Gastrocnemius medialis (tissue), 4 donors: ENCODE results near the gene TYK2. TPM values are rescaled to one million over a fixed set of nuclear protein-coding genes. Genes with fewer than 3 reads are reported as not detected.

Experiments used
- ATAC-seq, 2 donors: fragments of 150-250 bp; one replicate each; pipeline ENCODE4 v1.9.1; 2016
- DNase-seq, 2 donors: peaks; one replicate each; pipeline ENCODE4 v3.0.0-alpha.2; 2019
- H3K27ac ChIP-seq, 4 donors: fragments of 200-600 bp; sonication (generic); 1 replicate in 1 of 4; 2 replicates in 3 of 4; pipeline ENCODE4 v1.5.1; 2016 to 2018; ENCODE audit warnings: mild to moderate bottlenecking in 2 of 4, moderate library complexity in 1 of 4
- H3K27me3 ChIP-seq, 3 donors: fragments of 200-600 bp; sonication (generic) in 2 of 3; 1 replicate in 1 of 3; 2 replicates in 2 of 3; pipeline versions ENCODE4 v1.5.1 to v1.6.0; 2016 to 2019; ENCODE audit warnings: mild to moderate bottlenecking in 1 of 3, moderate library complexity in 1 of 3
- H3K36me3 ChIP-seq, 2 donors: fragments of 200-600 bp; sonication (generic) in 1 of 2; one replicate each; pipeline ENCODE4 v1.5.1; 2017 to 2018
- H3K4me1 ChIP-seq, 2 donors: fragments of 200-600 bp; sonication (generic) in 1 of 2; one replicate each; pipeline ENCODE4 v1.5.1; 2016 to 2017; ENCODE audit warnings: mild to moderate bottlenecking in 2 of 2
- H3K4me3 ChIP-seq, 4 donors: fragments of 200-600 bp; sonication (generic) in 3 of 4; 1 replicate in 1 of 4; 2 replicates in 3 of 4; pipeline ENCODE4 v1.5.1; 2016 to 2019; ENCODE audit warnings: mild to moderate bottlenecking in 2 of 4
- H3K9me3 ChIP-seq, 3 donors: fragments of 200-600 bp; sonication (generic) in 2 of 3; 1 replicate in 1 of 3; 2 replicates in 2 of 3; pipeline ENCODE4 v1.5.1; 2016 to 2019
- CTCF ChIP-seq, 5 experiments: fragments of 450-650 bp in 3 of 5; fragments of 200-600 bp in 2 of 5; sonication (generic) in 2 of 5; IDR thresholded peaks in 4 of 5; conservative IDR thresholded peaks in 1 of 5; 1 replicate in 4 of 5; 2 replicates in 1 of 5; pipeline ENCODE4 v1.5.1; 2016 to 2019; ENCODE audit warnings: antibody characterized with exemption in 5 of 5, mild to moderate bottlenecking in 3 of 5, moderate library complexity in 3 of 5
- POLR2A ChIP-seq, 2 donors: fragments of 450-650 bp; IDR thresholded peaks; one replicate each; pipeline ENCODE4 v1.6.1; 2017; ENCODE audit warnings: antibody characterized with exemption in 2 of 2, mild to moderate bottlenecking in 2 of 2, moderate library complexity in 2 of 2
- in situ Hi-C, 4 donors: fragments of 200-750 bp; cut with MboI; loops; one replicate each; pipeline versions ENCODE4 v1.15.0 to v1.8.0; 2017; ENCODE audit warnings: low sequenced_read_pairs in 4 of 4
- intact Hi-C: fragments of 100-400 bp; cut with DNase I; formaldehyde crosslinking; loops from one replicate; pipeline ENCODE4 v1.15.1; 2023; ENCODE audit warnings: low total_unique reads
- total RNA-seq, 4 donors: library from RNA; depleted of rRNA; stranded (reverse); fragments of >200 nt; gene quantifications; one replicate each; pipeline versions ENCODE4 v1.1.0 to v1.2.3, GENCODE V29; 2016

The TYK2 gene
- total RNA-seq, 4 donors from 2014 or later: 32.6 to 58.5 (median 50.9) TPM

- H3K4me3 ChIP-seq: no peak overlapping the region
- in situ Hi-C loops: loop anchor here in 3 of 4 donors (10.0 to 25.0 kb wide), 2 partner anchors 294 to 462 kb away; partner anchors contain the start of genes OLFM2 (in 3 of the 3), ANGPTL6 (in 1 of the 3) and PPAN (in 1 of the 3)
- no peak for DNase-seq
- H3K36me3 ChIP-seq: peaks cover 0 to 22% of the 10 kb centered on the region in 2 donors
- H3K27me3 ChIP-seq: no peaks in the 10 kb centered on the region
- H3K27ac ChIP-seq: peak overlapping the region; percentile 87 to 98 (median 90)
- intact Hi-C loops: loop anchor here (10.0 kb wide), 1 partner anchor 976 kb away; the partner anchor contains the start of gene SWSAP1
- H3K4me1 ChIP-seq: peaks cover 42 to 43% of the 10 kb centered on the region in 2 donors
- no peak for ATAC-seq
- no peaks in the 10 kb centered on the region for H3K9me3 ChIP-seq
- TF ChIP-seq CTCF (IDR thresholded peaks at IDR 0.05 in 4 of 5, conservative IDR thresholded peaks at IDR 0.05 in 1 of 5): no peak
- TF ChIP-seq POLR2A (IDR thresholded peaks at IDR 0.05): no peak
These were observed 18.4 kb upstream of the TYK2 start for GRCh38 chr19:10398819-10399218.

DNA sequence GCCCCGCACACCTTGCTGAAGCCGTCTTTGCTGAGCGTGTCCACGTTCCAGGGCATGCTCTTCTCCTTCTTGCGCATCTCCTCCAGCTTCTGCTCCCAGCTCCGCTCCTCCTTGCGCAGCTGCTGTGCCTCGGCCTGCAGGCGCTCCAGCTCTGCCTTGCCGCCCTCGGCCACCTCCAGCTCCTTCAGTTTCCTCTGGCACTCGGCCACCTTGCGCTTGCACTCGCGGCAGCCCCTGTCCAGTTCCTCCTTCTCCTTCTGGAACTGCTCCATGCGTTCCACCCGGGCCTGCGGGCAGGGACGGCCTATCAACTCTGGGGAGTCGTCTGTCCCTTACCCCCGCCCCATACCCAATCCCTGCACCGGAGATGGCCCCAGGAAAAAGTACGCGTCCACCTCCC lies 15.5 kb upstream of the TYK2 start:
- Histone ChIP-seq H3K27ac (no peak overlapping the region), H3K36me3 (peaks cover 0 to 50% of the 10 kb centered on the region in 2 donors), H3K27me3 (no peaks in the 10 kb centered on the region), H3K9me3 (no peaks in the 10 kb centered on the region), H3K4me3 (no peak overlapping the region), H3K4me1 (peaks cover 23 to 27% of the 10 kb centered on the region in 2 donors)
- DNase-seq: no peak
- no peak for ATAC-seq
- intact Hi-C loops: loop anchor here (10.0 kb wide), 1 partner anchor 979 kb away; the partner anchor contains the start of gene SWSAP1
- TF ChIP-seq CTCF (IDR thresholded peaks at IDR 0.05 in 4 of 5, conservative IDR thresholded peaks at IDR 0.05 in 1 of 5) (no peak), POLR2A (IDR thresholded peaks at IDR 0.05) (no peak)
- in situ Hi-C loops: loop anchor here in 3 of 4 donors (10.0 to 25.0 kb wide), 2 partner anchors 291 to 459 kb away; partner anchors contain the start of genes OLFM2 (in 3 of the 3), ANGPTL6 (in 1 of the 3) and PPAN (in 1 of the 3)

DNA sequence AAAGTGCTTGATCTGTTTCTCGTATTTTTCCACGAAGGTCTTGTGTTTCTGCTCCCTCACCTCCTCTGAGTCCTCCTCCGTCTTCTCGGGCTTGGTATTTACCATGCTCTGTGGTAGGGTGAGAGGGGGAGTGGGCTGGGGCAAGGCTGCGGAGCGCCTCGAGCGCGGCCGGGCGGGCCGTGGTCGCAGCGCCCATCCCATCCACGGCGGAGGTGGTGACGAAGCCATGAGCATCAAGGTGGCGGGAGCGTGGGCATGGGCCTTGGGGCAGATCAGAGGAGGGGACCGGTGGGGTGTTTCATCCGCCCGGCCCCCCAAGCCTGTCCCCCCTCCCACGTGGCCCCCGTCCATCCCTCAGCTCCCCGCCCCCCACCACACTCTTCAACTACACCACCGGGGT lies 15.1 kb upstream of the TYK2 start:
- Histone ChIP-seq H3K4me3 (no peak overlapping the region), H3K4me1 (peaks cover 18 to 23% of the 10 kb centered on the region in 2 donors), H3K27me3 (no peaks in the 10 kb centered on the region), H3K36me3 (peaks cover 0 to 53% of the 10 kb centered on the region in 2 donors), H3K9me3 (no peaks in the 10 kb centered on the region), H3K27ac (no peak overlapping the region)
- DNase-seq (no peak), ATAC-seq (no peak)
- intact Hi-C loops: loop anchor here (10.0 kb wide), 1 partner anchor 979 kb away; the partner anchor contains the start of gene SWSAP1
- TF ChIP-seq POLR2A (IDR thresholded peaks at IDR 0.05) (no peak), CTCF (IDR thresholded peaks at IDR 0.05 in 4 of 5, conservative IDR thresholded peaks at IDR 0.05 in 1 of 5) (no peak)
- in situ Hi-C loops: loop anchor here in 3 of 4 donors (10.0 to 25.0 kb wide), 2 partner anchors 291 to 458 kb away; partner anchors contain the start of genes OLFM2 (in 3 of the 3), ANGPTL6 (in 1 of the 3) and PPAN (in 1 of the 3)

DNA sequence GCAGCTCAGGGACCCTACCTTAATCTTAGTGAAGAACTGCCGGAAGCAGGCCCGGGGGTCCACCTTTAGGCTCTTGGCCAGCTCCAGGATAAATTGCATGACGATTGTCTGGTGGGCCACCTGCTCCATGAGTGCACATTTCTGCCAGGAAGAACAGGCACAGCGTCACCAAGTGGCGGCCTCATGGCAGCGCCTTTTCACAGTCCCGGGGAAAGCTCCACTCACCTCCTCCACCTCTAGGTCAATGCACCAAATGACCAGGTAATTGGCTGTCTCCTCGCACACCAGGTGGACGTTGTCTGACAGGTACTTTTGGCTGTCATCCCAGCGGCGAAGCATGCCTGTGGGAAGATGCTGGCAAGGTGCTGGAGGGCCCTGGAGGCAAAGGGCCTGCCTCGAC lies 14.6 kb upstream of the TYK2 start:
- H3K27me3 ChIP-seq: no peaks in the 10 kb centered on the region
- in situ Hi-C loops: loop anchor here in 3 of 4 donors (10.0 to 25.0 kb wide), 2 partner anchors 290 to 458 kb away; partner anchors contain the start of genes OLFM2 (in 3 of the 3), ANGPTL6 (in 1 of the 3) and PPAN (in 1 of the 3)
- intact Hi-C loops: loop anchor here (10.0 kb wide), 1 partner anchor 980 kb away; the partner anchor contains the start of gene SWSAP1

More for the DNA sequence above, 14.6 kb upstream of the TYK2 start:
- H3K36me3 ChIP-seq: peaks cover 0 to 53% of the 10 kb centered on the region in 2 donors
- H3K9me3 ChIP-seq: no peaks in the 10 kb centered on the region
- H3K27ac ChIP-seq: no peak overlapping the region
- H3K4me3 ChIP-seq: no peak overlapping the region
- DNase-seq (no peak), ATAC-seq (no peak)
- peaks cover 14 to 18% of the 10 kb centered on the region in 2 donors for H3K4me1 ChIP-seq
- TF ChIP-seq CTCF (IDR thresholded peaks at IDR 0.05 in 4 of 5, conservative IDR thresholded peaks at IDR 0.05 in 1 of 5) (no peak), POLR2A (IDR thresholded peaks at IDR 0.05) (no peak)
